Activated CD4-positive, CD25-positive, alpha-beta regulatory T cell treated with anti-CD3 and anti-CD28 coated beads, Interleukin-2, amount 50 U/mL, for 72 hours (primary cell): ENCODE measurements around the gene ZNF143.

Source experiments
- DNase-seq: peaks from one replicate; pipeline ENCODE4 v3.0.0; 2021

ZNF143 gene

DNA sequence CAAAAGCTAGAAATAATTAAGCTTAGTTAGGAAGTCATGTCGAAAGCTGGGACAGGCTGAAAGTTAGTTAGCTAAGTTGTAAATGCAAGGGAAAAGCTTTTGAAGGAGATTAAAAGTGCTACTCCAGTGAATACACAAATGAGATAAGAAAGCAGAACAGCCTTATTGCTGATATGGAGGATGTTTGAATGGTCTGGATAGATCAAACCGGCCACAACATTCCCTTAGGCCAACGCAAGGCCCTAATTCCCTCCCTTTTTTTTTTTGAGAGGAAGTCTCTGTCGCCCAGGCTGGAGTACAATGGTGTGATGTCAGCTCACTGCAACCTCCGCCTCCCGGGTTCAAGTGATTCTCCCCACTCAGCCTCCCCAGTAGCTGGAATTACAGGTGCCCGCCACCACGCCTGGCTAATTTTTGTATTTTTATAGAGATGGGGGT is 89.4 kb downstream of the ZNF143 start:
- no peak for DNase-seq

GRCh38 chr11:9561279-9561982 is 100.6 kb downstream of the ZNF143 start:
- DNase-seq: no peak

GRCh38 chr11:9562716-9563115 is 101.9 kb downstream of the ZNF143 start:
- no peak for DNase-seq

DNA sequence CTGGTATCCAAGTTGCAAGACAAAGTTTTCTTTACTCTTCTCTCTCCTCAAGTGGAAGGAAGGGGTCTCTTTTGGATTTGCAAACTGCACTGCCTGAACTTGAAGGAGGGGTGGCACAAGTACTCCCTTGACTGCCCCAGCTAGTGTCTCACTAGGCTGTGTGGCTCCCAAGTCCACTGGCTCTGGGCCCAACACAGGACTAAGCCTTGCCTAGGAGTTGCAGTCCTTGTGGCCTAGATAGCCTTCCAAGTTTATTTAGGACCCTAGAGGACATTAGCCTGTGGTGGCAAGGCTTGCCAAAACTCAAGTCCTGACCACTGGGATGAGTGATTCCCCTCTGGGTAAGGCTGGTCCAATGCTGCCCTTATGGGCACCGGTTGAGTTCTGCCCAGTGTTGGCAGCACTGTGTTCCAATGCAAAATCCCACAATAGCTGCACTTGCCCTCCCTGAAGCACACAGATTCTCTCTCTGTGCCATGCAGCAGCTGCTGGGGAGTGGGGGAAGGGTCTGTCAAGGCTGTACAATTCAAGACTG is 102.5 kb downstream of the ZNF143 start:
- DNase-seq: no peak

DNA sequence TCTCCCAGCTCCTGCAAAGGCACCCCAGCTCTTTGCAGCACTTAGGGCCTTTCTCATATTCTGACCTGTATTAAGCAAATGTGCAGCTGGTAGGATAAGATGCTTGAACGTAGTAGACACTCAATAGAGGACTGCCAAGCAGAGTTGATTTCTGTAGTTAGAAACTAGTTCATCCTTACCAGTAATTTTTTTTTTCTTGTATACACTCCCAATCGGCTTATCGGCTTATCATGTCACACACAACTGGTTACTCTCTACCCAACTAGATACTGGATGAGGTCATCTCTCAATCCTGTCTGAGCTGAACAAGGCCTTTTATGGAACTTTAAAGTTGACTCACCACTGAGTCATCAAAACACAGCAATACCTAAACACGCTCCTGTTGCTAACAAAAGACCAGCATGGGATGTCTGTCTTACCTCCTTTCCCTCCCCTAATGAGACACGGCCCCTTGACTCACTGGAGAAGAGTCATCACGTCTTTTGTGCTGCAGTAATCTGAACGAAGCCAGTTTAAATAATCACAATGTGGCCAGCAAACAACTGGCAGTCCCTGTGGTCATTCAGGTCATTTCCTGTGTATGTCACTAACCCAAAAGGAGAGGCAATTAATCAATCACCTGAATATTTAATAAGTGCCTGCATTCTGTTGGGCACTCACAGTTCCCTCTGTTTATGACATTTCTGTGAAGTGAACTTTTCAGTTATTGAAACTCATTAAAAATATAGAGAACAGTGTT is 105.2 kb downstream of the ZNF143 start:
- peak; percentile 44 for DNase-seq

GRCh38 chr11:9566561-9567063 is 105.8 kb downstream of the ZNF143 start:
- DNase-seq: no peak

DNA sequence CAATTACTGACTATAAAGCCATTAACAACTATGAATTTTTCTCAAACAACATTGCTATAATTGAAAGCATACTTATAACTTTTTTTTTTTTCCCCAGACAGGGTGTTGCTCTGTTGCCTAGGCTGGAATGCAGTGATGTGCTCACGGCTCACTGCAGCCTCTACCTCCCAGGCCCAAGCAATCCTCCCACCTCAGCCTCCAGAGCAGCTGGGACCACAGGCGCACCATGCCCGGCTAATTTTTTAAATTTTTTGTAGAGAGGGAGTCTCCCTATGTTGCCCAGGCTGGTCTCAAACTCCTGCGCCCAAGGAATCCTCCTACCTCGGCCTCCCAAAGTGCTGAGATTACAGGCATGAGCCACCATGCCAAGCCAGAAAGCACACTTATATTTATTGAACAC is 106.6 kb downstream of the ZNF143 start:
- no peak for DNase-seq

DNA sequence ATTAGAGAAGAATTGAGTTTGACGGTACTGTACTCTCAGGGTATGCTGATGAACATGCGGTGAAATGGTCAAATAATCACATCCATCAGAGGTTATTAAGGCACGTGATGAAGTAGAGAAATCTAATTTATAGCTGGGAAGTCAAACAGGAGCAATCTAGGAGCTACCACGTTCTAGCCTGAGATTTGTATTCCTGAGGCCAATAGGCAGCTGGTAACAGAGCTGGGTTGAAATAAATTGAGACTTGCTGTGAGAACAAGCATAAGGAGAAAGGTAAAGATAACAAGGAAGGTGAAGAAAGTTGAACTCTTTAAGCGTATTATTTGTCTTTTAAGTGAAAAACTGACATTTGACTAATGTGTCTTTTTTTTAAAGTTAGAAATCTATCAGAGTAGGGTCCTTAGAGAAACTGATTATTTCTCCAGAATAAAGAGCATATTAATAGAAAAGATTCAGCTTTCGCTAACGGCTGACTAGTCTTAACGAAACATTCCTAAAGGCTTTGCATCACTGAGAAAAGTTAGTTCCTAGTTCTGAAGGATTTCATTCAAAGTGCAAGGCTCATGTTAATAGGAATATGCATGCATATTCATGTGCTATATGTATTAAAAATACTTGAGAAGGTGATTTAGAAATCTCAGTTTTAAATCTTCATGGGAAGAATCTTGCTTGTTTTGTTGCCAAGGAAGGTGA is 107.5 kb downstream of the ZNF143 start:
- no peak for DNase-seq

- DNase-seq: no peak
Measured at GRCh38 chr11:9568854-9569587, 108.2 kb downstream of the ZNF143 start.

DNA sequence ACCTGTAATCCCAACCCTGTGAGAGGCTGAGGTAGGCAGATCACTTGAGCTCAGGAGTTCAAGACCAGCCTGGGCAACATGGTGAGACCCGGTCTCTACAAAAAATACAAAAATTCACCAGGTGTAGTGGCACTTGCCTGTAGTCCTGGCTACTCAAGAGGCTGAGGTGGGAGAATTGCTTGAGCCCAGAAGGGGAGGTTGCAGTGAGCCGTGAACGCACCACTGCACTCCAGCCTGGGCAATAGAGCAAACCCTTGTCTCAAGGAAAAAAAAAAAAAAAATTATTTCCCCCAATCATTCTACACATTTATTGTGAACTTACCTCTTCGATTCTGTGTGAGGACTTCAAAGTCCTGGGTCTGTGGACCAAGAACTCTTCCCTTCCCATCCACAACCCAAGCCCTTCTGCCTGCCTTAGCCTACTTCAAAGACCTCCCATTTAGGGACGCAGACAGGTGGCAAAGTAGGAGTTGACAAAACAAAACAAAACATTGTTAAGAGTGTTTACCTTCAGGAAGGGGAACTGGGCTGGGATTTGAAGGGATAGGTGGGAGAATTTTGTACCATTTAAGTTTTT is 108.9 kb downstream of the ZNF143 start:
- DNase-seq: no peak

GRCh38 chr11:9570313-9571025 is 109.7 kb downstream of the ZNF143 start:
- DNase-seq: no peak

- DNase-seq: no peak
Measured at GRCh38 chr11:9571071-9571762, 110.4 kb downstream of the ZNF143 start.

DNA sequence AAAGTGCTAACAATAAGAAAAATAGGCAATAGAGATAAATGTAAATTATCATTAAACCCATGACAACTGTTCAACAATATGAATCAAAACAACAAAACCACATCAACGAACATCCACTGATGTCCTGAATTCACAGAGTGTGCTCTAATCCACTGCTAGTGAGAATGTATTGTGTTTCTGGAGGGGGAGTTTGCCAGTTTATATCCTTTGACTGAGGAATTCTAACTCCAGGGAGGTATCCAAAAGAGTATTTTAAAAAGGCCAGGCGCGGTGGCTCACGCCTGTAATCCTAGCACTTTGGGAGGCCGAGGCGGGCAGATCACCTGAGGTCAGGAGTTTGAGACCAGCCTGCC is 110.9 kb downstream of the ZNF143 start:
- DNase-seq: no peak

GRCh38 chr11:9573052-9573774 is 112.4 kb downstream of the ZNF143 start, which contains the start of gene WEE1:
TSS of gene WEE1 (plus strand) at chr11:9573670. CDS start at chr11:9573934, 264 bp downstream.
- DNase-seq: peak; percentile 99

GRCh38 chr11:9573775-9574621 is 113.2 kb downstream of the ZNF143 start:
- DNase-seq: no peak

GRCh38 chr11:9574622-9575259 is 113.9 kb downstream of the ZNF143 start:
- DNase-seq: peak; percentile 40

- no peak for DNase-seq
Measured at GRCh38 chr11:9575260-9576240, 114.7 kb downstream of the ZNF143 start.
